ENCODE measurements around the gene KCNMA1.

The KCNMA1 gene

GRCh38 chr10:77448226-77448625 is 189.4 kb downstream of the KCNMA1 start:
- no peak for DNase-seq (ENCODE audit: low read depth)

- no peak for DNase-seq (ENCODE audit: low read depth)
Observed at GRCh38 chr10:77446700-77447099, 190.9 kb downstream of the KCNMA1 start.

DNA sequence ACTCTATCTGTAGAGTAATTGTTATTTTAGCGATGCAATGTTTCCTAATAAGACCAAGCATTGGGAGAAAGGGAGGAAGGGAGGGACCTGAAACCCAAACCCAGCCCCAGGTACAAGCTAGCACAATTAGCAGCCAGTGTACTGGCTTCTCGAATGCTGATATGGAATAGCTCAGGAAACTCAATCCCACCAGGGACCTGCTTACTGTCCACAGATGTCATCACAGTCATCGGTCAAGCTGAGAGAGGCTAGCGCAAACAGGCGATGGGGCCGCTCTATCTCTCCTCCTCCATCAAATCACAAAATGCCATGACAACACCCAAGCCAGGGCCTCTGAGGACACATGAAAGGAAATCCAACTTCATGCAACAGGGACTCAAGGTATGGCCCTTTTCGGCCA is 192.1 kb downstream of the KCNMA1 start:
- no peak for DNase-seq (ENCODE audit: low read depth)

GRCh38 chr10:77444041-77444440 is 193.6 kb downstream of the KCNMA1 start:
- DNase-seq (ENCODE audit: low read depth), result no peak

- no peak for DNase-seq (ENCODE audit: low read depth)
Observed at GRCh38 chr10:77442699-77443189, 194.9 kb downstream of the KCNMA1 start.

DNA sequence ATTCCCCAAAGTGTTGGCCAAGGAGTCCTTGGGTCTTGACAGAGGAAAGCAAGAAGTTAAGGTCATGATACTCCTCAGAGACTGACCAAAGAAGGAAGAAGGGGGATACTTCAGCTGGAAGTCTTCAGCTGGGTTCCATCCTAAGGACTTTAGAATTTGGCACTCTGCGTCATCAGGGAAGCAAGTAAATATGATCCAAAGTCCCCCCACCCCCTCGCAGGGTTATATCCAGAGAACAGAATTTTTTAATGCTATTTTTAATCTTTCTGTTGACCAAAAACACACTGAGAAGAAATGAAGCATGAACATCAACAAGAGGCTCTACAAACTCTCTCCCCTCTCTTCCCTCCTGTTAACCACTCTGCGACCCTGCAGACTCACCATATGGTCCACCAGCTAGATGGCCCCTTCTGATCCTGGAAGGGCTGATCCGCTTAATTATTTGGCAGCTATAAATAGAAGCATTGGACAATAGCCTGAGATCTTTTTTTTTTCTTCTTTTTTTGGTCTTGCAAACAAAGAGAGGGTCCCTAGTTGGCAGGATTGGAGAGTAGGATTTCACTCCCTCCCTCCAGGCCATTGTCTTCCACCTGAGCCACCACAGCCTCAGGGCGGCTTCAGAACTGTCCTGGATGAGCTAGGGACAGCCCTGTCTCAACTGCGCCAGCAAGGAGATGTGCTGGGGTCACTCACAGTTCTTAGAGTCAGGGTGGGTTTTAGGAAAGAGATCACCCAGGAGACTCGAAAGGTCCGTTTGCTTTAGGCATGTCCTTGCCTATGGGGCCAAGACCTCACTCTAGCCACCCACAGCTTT is 196.0 kb downstream of the KCNMA1 start:
- no peak for DNase-seq (ENCODE audit: low read depth)

- DNase-seq (ENCODE audit: low read depth), result no peak
Observed at GRCh38 chr10:77436257-77436975, 201.2 kb downstream of the KCNMA1 start.

- DNase-seq (ENCODE audit: low read depth), result no peak
Observed at GRCh38 chr10:77433546-77433945, 204.1 kb downstream of the KCNMA1 start.

- no peak for DNase-seq (ENCODE audit: low read depth)
Observed at GRCh38 chr10:77431980-77432797, 205.4 kb downstream of the KCNMA1 start.

- no peak for DNase-seq (ENCODE audit: low read depth)
Observed at GRCh38 chr10:77431209-77431611, 206.4 kb downstream of the KCNMA1 start.

DNA sequence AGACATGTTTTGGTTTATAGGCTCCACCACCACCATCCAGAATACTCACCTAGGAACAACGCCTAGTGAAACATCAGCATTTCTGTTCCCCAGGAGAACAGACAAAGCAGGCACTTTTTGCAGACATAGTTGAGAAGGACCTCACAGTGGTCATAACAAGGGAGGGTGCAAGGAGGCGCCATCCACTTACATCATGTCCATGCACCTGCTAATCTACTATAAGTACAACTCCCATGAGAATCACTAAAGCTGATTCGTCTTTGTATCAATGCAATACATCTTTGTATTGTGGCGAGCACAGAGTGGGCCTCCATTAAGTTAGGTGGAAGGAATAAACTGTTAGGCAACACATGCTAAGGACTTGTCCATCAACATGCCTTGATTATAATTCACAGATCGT is 207.1 kb downstream of the KCNMA1 start:
- no peak for DNase-seq (ENCODE audit: low read depth)

DNA sequence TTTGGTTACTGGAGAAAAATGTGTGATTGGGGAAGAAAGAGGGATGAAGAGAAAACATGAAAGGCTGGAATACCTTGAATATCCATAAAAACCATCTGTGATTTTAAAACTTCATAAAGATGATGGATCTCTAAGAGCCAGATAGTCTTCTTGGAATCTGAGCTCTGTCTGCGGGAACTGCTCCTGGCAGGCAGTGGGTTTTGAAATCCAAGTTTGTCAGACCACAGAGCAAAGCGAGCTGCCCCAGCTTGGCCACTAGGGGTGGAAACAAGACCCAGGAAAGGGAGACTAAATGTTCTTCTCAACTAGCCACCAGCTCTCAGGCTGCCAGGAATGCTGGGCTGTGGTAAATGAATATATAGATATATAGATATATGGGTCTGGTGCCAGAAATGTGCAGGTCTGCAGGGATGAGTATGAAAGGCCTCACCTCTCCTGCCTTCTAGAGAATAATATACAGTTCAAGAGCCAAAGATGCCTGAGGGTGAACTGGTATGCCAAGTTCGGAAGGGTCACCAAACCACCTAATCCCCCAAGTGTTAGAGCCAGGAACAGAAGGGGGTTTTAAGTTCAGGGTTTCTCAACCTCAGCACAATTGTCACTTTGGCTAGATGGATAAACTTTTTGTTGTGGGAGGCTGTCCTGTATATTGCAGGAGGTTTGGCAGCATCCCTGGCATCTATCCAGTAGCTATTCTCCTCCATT is 208.8 kb downstream of the KCNMA1 start:
- peak; percentile 54 for DNase-seq (ENCODE audit: low read depth)

DNA sequence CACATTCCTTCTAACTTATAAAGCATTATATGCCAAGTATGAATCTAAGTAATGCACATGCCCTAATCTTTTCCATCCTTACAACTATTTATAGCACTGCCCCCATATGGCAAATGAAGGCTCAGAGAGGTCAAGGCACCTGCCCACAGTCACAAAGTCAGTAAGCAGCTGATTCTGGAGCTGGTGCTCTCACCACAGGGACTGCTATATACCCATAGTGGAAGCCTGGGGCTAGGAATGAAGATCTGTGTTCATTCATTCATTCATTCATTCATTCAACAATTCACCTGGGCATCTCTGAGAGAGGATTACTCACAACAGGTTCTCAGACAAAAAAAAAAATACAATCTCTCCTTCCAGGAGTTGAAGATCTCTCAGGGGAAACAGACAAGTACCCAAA is 213.4 kb downstream of the KCNMA1 start:
- DNase-seq (ENCODE audit: low read depth), result no peak

DNA sequence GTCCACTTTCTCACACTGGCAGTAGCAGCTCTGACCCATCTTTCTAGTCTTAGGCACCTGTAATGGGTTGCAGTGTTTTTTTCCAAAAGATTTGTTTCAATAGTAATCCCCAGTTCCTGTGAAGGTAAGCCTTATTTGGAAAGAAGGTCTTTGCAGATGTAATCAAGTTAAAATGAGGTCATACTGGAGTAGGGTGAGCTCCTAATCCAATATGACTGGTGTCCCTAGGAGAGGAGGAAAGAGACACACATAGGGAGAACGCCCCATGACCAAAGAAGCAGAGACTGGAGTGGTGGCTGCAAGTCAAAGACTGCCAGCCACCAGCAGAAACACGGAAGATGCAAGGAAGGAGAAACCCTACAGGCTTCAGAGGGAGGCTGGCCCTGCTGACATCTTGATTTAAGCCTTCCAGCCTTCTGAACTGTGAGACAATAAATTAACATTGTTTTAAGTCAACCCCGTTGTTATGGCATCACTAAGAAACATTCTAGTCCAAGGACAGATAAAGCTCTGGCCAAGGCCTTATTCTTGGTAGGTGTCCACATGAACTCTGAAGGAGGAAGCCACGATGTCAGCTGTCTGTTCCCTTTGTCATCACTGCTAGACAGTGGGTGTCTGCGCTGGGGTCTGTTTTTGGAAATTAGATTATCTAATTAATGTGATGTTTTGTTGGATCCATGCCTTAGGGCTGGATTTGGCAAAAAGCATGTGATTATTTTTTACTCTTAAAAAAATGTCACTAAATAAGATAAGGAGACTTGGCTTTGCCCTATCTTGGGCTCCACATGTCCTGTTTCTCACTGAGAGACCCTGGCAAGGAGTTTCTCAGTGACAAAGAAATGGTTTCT is 214.9 kb downstream of the KCNMA1 start:
- no peak for DNase-seq (ENCODE audit: low read depth)

GRCh38 chr10:77421591-77421990 is 216.0 kb downstream of the KCNMA1 start:
- DNase-seq (ENCODE audit: low read depth), result no peak

GRCh38 chr10:77420947-77421523 is 216.6 kb downstream of the KCNMA1 start:
- DNase-seq (ENCODE audit: low read depth), result no peak

GRCh38 chr10:77419979-77420378 is 217.6 kb downstream of the KCNMA1 start:
- DNase-seq (ENCODE audit: low read depth), result no peak

- DNase-seq (ENCODE audit: low read depth), result no peak
Observed at GRCh38 chr10:77419056-77419455, 218.6 kb downstream of the KCNMA1 start.

- no peak for DNase-seq (ENCODE audit: low read depth)
Observed at GRCh38 chr10:77417806-77418640, 219.6 kb downstream of the KCNMA1 start.

- DNase-seq (ENCODE audit: low read depth), result no peak
Observed at GRCh38 chr10:77417359-77417758, 220.2 kb downstream of the KCNMA1 start.

Data from GM04504 (cell line).